Epithelial cell of esophagus (primary cell): ENCODE measurements around the gene GABRG3.

ENCODE experiments used
- DNase-seq: peaks from one replicate; pipeline ENCODE4 v3.0.0; 2010; ENCODE audit warnings: low read depth
- H3K4me3 ChIP-seq: 2 replicates; pipeline ENCODE4 v1.5.1; 2011; ENCODE audit warnings: mild to moderate bottlenecking, low read length, control low read depth
- TF ChIP-seq, protein P1 (sequence below): IDR thresholded peaks from 2 replicates; pipeline ENCODE4 v1.5.1; 2011; ENCODE audit warnings: low read depth, mild to moderate bottlenecking, low read length, control low read depth, inconsistent platforms; ENCODE audit not compliant: insufficient read depth; ENCODE audit errors: missing control alignments

GABRG3 gene

DNA sequence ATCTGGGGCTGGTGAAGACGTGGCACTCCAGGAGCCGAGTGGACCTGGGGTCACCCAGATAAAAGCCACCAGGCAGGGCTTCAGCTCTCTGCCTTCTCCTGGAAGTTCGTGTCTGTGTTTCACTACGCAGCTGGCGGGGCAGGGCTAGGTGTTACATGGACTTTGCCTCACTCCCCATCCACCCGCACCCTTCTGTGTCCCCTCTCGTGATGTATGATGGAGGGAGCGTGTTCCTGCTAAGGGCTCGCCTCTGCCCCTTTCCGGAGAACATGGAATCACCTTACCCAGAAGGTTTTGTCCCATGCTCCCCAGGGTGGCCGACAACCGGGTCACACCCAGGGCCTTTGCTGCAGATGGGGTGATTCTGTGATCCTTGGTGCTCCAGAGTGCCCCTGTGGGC lies 96.2 kb downstream of the GABRG3 start:
- DNase-seq, result no peak
- TF ChIP-seq, protein P1, sequence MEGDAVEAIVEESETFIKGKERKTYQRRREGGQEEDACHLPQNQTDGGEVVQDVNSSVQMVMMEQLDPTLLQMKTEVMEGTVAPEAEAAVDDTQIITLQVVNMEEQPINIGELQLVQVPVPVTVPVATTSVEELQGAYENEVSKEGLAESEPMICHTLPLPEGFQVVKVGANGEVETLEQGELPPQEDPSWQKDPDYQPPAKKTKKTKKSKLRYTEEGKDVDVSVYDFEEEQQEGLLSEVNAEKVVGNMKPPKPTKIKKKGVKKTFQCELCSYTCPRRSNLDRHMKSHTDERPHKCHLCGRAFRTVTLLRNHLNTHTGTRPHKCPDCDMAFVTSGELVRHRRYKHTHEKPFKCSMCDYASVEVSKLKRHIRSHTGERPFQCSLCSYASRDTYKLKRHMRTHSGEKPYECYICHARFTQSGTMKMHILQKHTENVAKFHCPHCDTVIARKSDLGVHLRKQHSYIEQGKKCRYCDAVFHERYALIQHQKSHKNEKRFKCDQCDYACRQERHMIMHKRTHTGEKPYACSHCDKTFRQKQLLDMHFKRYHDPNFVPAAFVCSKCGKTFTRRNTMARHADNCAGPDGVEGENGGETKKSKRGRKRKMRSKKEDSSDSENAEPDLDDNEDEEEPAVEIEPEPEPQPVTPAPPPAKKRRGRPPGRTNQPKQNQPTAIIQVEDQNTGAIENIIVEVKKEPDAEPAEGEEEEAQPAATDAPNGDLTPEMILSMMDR, result no peak
- no peak overlapping the region for H3K4me3 ChIP-seq

DNA sequence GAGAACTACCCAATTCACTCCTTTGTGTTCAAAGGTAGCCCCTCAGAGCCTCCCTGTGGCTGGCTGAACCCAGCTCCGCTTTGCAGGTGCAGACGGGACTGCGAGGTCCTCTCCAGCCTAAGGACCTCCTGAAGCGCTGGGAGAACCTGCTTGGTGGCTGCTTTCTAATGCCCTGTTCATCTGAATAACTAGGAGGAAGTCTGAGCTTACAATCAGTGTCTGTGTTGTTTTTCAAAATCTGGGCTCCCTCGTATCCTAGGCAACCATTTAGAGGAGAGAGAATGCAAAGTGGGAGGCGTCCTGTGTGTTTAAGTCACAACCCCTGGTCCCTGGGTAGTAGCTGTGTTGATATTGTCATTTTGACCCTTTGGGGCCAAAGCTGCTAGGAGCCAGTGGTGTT lies 99.9 kb downstream of the GABRG3 start:
- TF ChIP-seq, protein P1, result no peak
- no peak for DNase-seq
- H3K4me3 ChIP-seq, result no peak overlapping the region

DNA sequence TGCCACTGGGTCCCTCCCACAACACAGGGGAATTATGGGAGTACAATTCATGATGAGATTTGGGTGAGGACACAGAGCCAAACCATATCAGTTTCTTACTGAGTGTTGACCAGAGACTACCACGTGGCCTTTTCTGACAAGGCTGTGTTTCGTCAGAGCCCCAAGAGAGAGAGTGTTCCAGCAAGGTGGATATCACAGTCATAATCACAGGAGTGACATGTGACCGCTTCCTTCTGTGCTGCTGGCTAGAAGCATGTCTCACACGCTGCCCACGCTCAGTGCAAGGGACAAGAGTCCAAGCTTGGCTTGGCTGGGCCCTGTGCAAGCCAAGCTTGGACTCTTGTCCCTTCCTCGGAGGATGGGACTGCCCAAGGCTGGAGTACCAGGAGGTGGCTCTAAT lies 103.2 kb downstream of the GABRG3 start:
- DNase-seq, result no peak
- H3K4me3 ChIP-seq, result no peak overlapping the region
- TF ChIP-seq, protein P1, result no peak

DNA sequence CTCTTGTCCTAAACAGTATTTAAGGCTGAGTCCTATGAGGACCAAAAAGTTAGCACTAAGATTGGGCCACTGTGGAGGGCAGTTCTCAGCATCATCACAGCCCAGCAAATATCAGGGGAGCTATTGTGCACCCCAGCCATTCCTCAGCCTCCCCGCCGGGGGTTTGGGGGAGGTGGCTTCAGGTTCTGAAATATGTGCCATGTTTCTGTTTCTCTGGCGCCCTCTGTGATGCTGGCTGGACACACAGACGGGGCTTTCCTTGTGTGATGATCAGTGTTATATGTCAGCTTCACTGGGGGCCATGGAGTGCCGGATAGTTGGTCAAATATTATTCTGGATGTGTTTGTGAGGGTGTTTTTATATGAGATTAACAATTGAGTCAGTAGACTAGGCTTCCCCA lies 106.8 kb downstream of the GABRG3 start:
- no peak for DNase-seq
- TF ChIP-seq, protein P1, result no peak

DNA sequence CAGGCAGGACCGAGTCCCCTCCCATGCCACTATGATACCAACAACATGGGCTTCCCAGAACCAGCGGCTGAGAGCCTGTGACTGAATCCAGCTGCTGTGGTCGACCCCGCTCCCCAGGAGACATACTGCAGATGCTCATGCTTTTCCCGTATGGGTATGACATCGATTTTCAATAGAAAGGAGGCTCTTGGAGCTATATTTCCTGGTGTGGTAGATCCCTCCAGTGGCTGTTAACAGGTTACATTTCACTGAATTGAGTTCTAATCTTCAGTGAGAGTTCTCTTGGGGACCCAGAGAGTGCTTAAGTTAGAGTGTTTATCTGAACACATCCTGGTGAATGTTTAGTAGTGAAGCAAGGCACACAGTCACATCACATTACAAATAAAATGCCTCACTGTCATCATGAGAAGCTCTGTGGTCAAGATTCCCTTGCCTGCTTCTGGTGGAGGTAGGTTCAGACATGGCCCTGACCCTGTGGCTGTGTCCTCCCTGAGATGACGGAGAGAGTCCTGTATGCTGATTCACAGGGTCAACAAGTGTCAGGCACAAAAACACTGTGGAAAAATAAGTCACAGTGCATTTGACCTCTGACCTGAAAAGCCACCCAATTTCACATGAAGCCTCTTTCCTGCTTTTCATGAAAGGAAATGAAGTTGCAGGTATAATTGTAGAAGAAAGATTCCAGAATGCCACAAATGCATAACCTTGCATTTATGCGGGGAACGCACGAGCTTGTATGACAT lies 110.9 kb downstream of the GABRG3 start:
- TF ChIP-seq, protein P1, result no peak
- DNase-seq, result no peak
- H3K4me3 ChIP-seq, result no peak overlapping the region

More for the DNA sequence above, 106.8 kb downstream of the GABRG3 start:
- no peak overlapping the region for H3K4me3 ChIP-seq

DNA sequence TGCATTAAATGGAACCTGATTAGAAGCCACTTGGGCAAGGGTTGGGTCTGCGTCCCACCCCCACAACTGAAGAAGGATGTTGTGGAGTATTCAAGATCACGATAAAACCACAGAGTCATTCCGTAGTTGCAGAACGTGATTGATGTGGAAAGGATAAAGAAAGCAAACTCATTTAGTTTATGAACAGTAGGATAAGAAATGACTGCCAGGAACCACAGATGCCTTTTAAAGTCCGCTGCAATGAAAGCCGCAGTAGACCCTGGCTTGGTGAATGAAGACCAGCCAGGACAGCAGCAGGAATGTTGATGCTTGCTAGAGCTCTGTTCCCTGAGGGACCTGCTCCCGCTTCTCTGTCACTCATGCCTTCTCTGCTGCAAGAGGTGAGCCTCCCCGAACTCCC lies 111.5 kb downstream of the GABRG3 start:
- TF ChIP-seq, protein P1, result no peak
- no peak overlapping the region for H3K4me3 ChIP-seq
- DNase-seq, result no peak

DNA sequence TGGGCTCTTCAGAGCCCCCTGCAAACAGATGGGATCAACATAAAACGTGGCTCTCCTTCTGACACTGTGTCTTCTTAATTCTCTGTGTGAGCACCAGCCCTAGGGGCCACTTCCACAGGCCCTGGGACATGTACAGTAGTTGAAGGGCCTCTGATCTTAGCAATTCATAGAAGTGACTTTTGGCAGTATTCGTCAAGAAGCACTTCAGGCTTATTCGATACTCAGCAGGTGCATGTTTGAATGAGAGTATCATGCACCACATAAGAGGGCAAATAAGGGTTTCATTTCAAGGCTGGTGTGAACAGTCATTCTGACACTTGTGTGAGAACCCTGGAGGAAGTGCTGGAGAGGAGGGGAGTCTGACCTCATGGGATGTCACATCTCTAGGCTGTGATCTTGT lies 113.9 kb downstream of the GABRG3 start:
- TF ChIP-seq, protein P1, result no peak
- no peak for DNase-seq
- no peak overlapping the region for H3K4me3 ChIP-seq
